A172 (cell line): Measurements from ENCODE around the gene RALA. TPM values are rescaled to one million over a fixed set of nuclear protein-coding genes. Genes with fewer than 3 reads are reported as not detected.

ENCODE experiments used
- total RNA-seq: library from RNA; depleted of rRNA; stranded (reverse); fragments of >200 nt; shearing (Covaris generic); gene quantifications from 2 replicates; pipeline ENCODE4 v1.2.3, GENCODE V29; 2014; rRNA removed

RALA gene
- total RNA-seq, 1 experiment from 2014 or later, result 32.4 TPM

Other genes starting within 250 kb of the RALA start
- gene YAE1, start 57.2 kb upstream of the RALA start, total RNA-seq, result 54.2 and 59.0 TPM in 2 replicates